ENCODE results near the gene DNER.

Gene DNER

GRCh38 chr2:229672021-229672420 lies 42.3 kb downstream of the DNER start:
- no peak for DNase-seq (ENCODE audit: extremely low read depth in 1 of 2, low read depth in 1 of 2)

GRCh38 chr2:229669841-229670240 lies 44.5 kb downstream of the DNER start:
- DNase-seq (ENCODE audit: extremely low read depth in 1 of 2, low read depth in 1 of 2): no peak

- DNase-seq (ENCODE audit: extremely low read depth in 1 of 2, low read depth in 1 of 2): no peak
Observed at GRCh38 chr2:229666811-229667210, 47.5 kb downstream of the DNER start.

GRCh38 chr2:229665158-229665557 lies 49.2 kb downstream of the DNER start:
- no peak for DNase-seq (ENCODE audit: extremely low read depth in 1 of 2, low read depth in 1 of 2)

GRCh38 chr2:229661478-229661877 lies 52.9 kb downstream of the DNER start:
- DNase-seq (ENCODE audit: extremely low read depth in 1 of 2, low read depth in 1 of 2): no peak

GRCh38 chr2:229660951-229661350 lies 53.4 kb downstream of the DNER start:
- no peak for DNase-seq (ENCODE audit: extremely low read depth in 1 of 2, low read depth in 1 of 2)

GRCh38 chr2:229660391-229660790 lies 54.0 kb downstream of the DNER start:
- DNase-seq (ENCODE audit: extremely low read depth in 1 of 2, low read depth in 1 of 2): no peak

GRCh38 chr2:229658004-229658403 lies 56.4 kb downstream of the DNER start:
- no peak for DNase-seq (ENCODE audit: extremely low read depth in 1 of 2, low read depth in 1 of 2)

- no peak for DNase-seq (ENCODE audit: extremely low read depth in 1 of 2, low read depth in 1 of 2)
Observed at GRCh38 chr2:229654437-229654836, 59.9 kb downstream of the DNER start.

- DNase-seq (ENCODE audit: extremely low read depth in 1 of 2, low read depth in 1 of 2): no peak
Observed at GRCh38 chr2:229653531-229653930, 60.8 kb downstream of the DNER start.

GRCh38 chr2:229652796-229653195 lies 61.6 kb downstream of the DNER start:
- no peak for DNase-seq (ENCODE audit: extremely low read depth in 1 of 2, low read depth in 1 of 2)

- DNase-seq (ENCODE audit: extremely low read depth in 1 of 2, low read depth in 1 of 2): no peak
Observed at GRCh38 chr2:229650901-229651300, 63.5 kb downstream of the DNER start.

- DNase-seq (ENCODE audit: extremely low read depth in 1 of 2, low read depth in 1 of 2): no peak
Observed at GRCh38 chr2:229650059-229650458, 64.3 kb downstream of the DNER start.

- no peak for DNase-seq (ENCODE audit: extremely low read depth in 1 of 2, low read depth in 1 of 2)
Observed at GRCh38 chr2:229646186-229646723, 68.1 kb downstream of the DNER start.

GRCh38 chr2:229642371-229642770 lies 72.0 kb downstream of the DNER start:
- no peak for DNase-seq (ENCODE audit: extremely low read depth in 1 of 2, low read depth in 1 of 2)

GRCh38 chr2:229641676-229642075 lies 72.7 kb downstream of the DNER start:
- DNase-seq (ENCODE audit: extremely low read depth in 1 of 2, low read depth in 1 of 2): no peak

GRCh38 chr2:229640636-229641035 lies 73.7 kb downstream of the DNER start:
- no peak for DNase-seq (ENCODE audit: extremely low read depth in 1 of 2, low read depth in 1 of 2)

- DNase-seq (ENCODE audit: extremely low read depth in 1 of 2, low read depth in 1 of 2): no peak
Observed at GRCh38 chr2:229636571-229636970, 77.8 kb downstream of the DNER start.

GRCh38 chr2:229635371-229635680 lies 79.0 kb downstream of the DNER start:
- no peak for DNase-seq (ENCODE audit: extremely low read depth in 1 of 2, low read depth in 1 of 2)

GRCh38 chr2:229634601-229635370 lies 79.6 kb downstream of the DNER start:
- DNase-seq (ENCODE audit: extremely low read depth in 1 of 2, low read depth in 1 of 2): no peak

GRCh38 chr2:229633556-229633955 lies 80.8 kb downstream of the DNER start:
- DNase-seq (ENCODE audit: extremely low read depth in 1 of 2, low read depth in 1 of 2): no peak

GRCh38 chr2:229629039-229629438 lies 85.3 kb downstream of the DNER start:
- DNase-seq (ENCODE audit: extremely low read depth in 1 of 2, low read depth in 1 of 2): no peak

- DNase-seq (ENCODE audit: extremely low read depth in 1 of 2, low read depth in 1 of 2): no peak
Observed at GRCh38 chr2:229627728-229628127, 86.6 kb downstream of the DNER start.
